ENCODE results near the gene NOL12. TPM values are rescaled to one million over a fixed set of nuclear protein-coding genes. Genes with fewer than 3 reads are reported as not detected.

The NOL12 gene
- total and polyA plus RNA-seq, 8 donors = 16.2 to 26.3 (median 20.3) TPM

DNA sequence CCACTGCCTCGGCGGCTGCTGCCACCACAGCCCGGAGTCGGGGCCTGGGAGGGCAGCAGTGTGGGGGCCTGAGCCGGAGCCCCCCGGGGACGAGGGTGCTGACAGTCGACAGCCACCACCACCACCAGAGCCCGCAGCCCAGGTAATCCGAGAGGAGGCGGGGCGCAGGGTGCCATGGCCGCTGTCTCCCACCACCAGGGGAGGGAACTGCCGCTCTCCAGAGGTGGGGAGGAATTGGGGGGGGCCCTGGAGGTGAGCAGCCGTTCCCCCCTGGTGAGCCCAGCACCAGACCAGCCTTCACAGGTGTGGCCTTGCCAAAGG is 23.3 kb downstream of the NOL12 start:
- intact Hi-C loops (cut with DNase I) = no loop called here
- peak in 1 of 4 donors; percentile 71 for DNase-seq
- no peak overlapping the region for H3K27ac ChIP-seq
- no peak for ATAC-seq
- no peak overlapping the region for H3K4me3 ChIP-seq
- no peaks in the 10 kb centered on the region for H3K27me3 ChIP-seq
- peaks cover 0 to 18% of the 10 kb centered on the region in 2 donors for H3K4me1 ChIP-seq
- no peak for TF ChIP-seq CTCF (IDR thresholded peaks at IDR 0.05)
- no peaks in the 10 kb centered on the region for H3K9me3 ChIP-seq
- H3K36me3 ChIP-seq = no peaks in the 10 kb centered on the region

DNA sequence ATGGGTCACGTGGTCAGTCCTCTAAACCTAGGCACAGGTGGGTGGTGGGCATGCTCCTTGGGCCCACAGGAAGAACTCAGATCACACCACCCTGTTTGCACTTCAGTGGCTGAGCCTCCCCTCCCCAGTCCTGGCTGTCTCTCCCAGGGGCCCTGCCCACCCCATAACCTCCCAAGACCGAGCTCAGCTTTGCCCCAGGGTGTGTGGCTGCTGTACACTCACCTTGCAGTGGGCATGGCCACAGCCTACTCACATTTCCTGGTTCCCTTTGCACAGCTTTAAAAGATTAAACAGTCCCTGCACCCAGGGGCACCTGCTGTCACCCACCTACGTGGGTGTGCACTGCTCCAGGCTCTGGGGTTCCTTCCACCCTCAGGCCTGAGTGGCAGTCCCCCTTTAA is 24.5 kb downstream of the NOL12 start:
- no peak overlapping the region for H3K4me3 ChIP-seq
- no peaks in the 10 kb centered on the region for H3K27me3 ChIP-seq
- no peaks in the 10 kb centered on the region for H3K36me3 ChIP-seq
- H3K4me1 ChIP-seq = peaks cover 0 to 12% of the 10 kb centered on the region in 2 donors
- intact Hi-C loops (cut with DNase I) = no loop called here
- ATAC-seq (no peak), DNase-seq (no peak)
- TF ChIP-seq CTCF (IDR thresholded peaks at IDR 0.05) = no peak
- H3K27ac ChIP-seq = no peak overlapping the region
- H3K9me3 ChIP-seq = no peaks in the 10 kb centered on the region

DNA sequence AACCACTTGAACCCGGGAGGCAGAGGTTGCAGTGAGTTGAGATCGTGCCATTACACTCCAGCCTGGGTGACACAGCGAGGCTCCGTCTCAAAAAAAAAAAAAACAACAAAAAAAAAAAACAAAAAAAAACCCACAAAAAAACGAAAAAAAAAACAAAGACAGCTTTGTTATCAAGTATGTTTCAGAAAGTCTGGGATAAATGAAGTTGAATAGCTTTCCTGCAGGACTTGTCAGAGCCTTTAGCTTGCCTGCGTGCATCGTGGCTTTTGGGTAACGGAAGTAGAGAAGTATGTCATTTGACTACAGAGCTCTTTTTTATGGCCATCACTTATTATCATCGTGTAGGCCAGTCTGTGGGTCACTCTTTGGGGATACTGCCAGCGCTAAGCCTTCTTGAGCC is 25.3 kb downstream of the NOL12 start:
- no peak for TF ChIP-seq CTCF (IDR thresholded peaks at IDR 0.05)
- Histone ChIP-seq H3K36me3 (no peaks in the 10 kb centered on the region), H3K27me3 (no peaks in the 10 kb centered on the region), H3K4me1 (peaks cover 0 to 12% of the 10 kb centered on the region in 2 donors), H3K4me3 (no peak overlapping the region), H3K9me3 (no peaks in the 10 kb centered on the region), H3K27ac (no peak overlapping the region)
- ATAC-seq = no peak
- intact Hi-C loops (cut with DNase I) = no loop called here
- DNase-seq = no peak

DNA sequence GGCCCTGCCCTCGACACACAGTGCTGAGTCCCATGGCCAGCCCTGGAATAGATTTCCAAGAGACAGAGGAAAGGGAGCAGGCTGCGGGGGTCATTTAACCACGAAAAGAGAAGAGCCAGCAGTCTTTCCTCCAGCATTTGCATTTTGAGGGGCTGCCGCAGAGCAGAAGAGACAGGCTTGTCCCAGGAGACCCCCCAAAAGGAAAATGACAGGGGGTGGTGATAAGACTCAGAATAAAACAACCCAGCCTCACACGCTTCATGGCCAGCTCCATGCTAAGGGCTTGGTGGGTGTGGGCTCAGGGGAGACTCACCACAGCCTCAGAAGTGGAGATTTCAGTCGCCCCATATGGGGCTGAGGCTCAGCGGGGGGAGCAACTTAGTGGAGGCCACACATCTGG is 27.6 kb downstream of the NOL12 start:
- DNase-seq (no peak), ATAC-seq (no peak)
- Histone ChIP-seq H3K36me3 (no peaks in the 10 kb centered on the region), H3K4me1 (peaks cover 0 to 7% of the 10 kb centered on the region in 2 donors), H3K9me3 (no peaks in the 10 kb centered on the region), H3K27me3 (no peaks in the 10 kb centered on the region), H3K4me3 (no peak overlapping the region), H3K27ac (no peak overlapping the region)
- TF ChIP-seq CTCF (IDR thresholded peaks at IDR 0.05) = no peak
- intact Hi-C loops (cut with DNase I) = no loop called here

DNA sequence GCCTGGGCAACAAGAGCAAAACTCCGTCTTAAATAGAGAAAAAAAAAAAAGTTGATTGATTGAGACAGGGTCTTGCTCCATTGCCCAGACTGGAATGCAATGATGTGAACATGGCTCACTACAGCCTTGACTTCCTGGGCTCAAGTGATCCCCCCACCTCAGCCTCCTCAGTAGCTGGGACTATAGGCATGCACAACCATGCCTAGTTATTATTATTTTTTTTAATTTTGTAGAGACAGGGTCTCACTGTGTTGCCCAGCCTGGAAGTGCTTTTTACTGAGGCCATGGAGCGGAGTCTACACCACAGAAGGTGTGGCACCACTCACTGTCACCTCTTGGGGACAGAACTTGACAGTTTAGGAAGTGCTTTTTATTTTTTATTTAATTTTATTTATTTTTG is 28.5 kb downstream of the NOL12 start:
- no peak for DNase-seq
- no peak for TF ChIP-seq CTCF (IDR thresholded peaks at IDR 0.05)
- Histone ChIP-seq H3K4me3 (no peak overlapping the region), H3K27me3 (no peaks in the 10 kb centered on the region), H3K36me3 (no peaks in the 10 kb centered on the region), H3K9me3 (no peaks in the 10 kb centered on the region), H3K27ac (no peak overlapping the region), H3K4me1 (no peaks in the 10 kb centered on the region)
- intact Hi-C loops (cut with DNase I) = no loop called here
- ATAC-seq = no peak
